Gastrocnemius medialis (tissue), 4 donors: ENCODE data around the gene KNDC1.

ENCODE experiments used
- POLR2A ChIP-seq, 2 donors: fragments of 450-650 bp; IDR thresholded peaks; one replicate each; pipeline ENCODE4 v1.6.1; 2017; ENCODE audit warnings: antibody characterized with exemption in 2 of 2, mild to moderate bottlenecking in 2 of 2, moderate library complexity in 2 of 2
- TF ChIP-seq, protein P1 (sequence below), 5 experiments: fragments of 450-650 bp in 3 of 5; fragments of 200-600 bp in 2 of 5; sonication (generic) in 2 of 5; IDR thresholded peaks in 4 of 5; conservative IDR thresholded peaks in 1 of 5; 1 replicate in 4 of 5; 2 replicates in 1 of 5; pipeline ENCODE4 v1.5.1; 2016 to 2019; ENCODE audit warnings: antibody characterized with exemption in 5 of 5, mild to moderate bottlenecking in 3 of 5, moderate library complexity in 3 of 5

DNA sequence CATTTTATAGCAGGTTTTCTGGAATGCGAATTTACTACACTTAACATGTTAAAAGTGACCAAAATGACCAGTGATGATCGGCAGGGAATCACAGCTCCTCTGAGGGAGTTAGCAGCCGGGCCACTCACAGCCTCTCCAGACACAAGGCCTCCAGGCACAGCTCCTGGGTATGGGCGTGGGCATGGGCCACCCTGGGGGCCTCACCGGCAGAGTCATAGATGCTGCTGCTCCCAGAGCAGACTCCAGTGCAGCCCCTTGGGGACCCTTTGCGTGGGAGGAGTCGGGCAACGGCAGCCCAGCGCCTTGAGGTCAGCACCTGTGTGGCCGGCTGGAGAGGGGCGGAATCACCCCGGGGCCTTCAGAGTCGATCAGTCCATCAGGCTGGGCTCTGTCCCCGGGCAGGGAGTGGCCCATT lies 8.6 kb downstream of the KNDC1 start:
- TF ChIP-seq, protein P1, sequence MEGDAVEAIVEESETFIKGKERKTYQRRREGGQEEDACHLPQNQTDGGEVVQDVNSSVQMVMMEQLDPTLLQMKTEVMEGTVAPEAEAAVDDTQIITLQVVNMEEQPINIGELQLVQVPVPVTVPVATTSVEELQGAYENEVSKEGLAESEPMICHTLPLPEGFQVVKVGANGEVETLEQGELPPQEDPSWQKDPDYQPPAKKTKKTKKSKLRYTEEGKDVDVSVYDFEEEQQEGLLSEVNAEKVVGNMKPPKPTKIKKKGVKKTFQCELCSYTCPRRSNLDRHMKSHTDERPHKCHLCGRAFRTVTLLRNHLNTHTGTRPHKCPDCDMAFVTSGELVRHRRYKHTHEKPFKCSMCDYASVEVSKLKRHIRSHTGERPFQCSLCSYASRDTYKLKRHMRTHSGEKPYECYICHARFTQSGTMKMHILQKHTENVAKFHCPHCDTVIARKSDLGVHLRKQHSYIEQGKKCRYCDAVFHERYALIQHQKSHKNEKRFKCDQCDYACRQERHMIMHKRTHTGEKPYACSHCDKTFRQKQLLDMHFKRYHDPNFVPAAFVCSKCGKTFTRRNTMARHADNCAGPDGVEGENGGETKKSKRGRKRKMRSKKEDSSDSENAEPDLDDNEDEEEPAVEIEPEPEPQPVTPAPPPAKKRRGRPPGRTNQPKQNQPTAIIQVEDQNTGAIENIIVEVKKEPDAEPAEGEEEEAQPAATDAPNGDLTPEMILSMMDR (IDR thresholded peaks at IDR 0.05 in 4 of 5, conservative IDR thresholded peaks at IDR 0.05 in 1 of 5) = no peak
- no peak for TF ChIP-seq POLR2A (IDR thresholded peaks at IDR 0.05)
